GM12864 (cell line): ENCODE results near the gene CCDC61.

ENCODE experiments used
- DNase-seq: peaks from one replicate; pipeline ENCODE4 v3.0.0-alpha.2; 2011; ENCODE audit warnings: low read depth
- H3K4me3 ChIP-seq: 2 replicates; pipeline ENCODE4 v1.5.1; 2011; ENCODE audit warnings: mild to moderate bottlenecking, low read depth, low read length, control low read depth
- CTCF ChIP-seq: IDR thresholded peaks from 2 replicates; pipeline ENCODE4 v1.5.1; 2011; ENCODE audit warnings: low read depth, mild to moderate bottlenecking, moderate library complexity, low read length, control low read depth, inconsistent platforms; ENCODE audit errors: missing control alignments

CCDC61 gene

GRCh38 chr19:46030812-46031550 lies 35.7 kb downstream of the CCDC61 start:
- no peak for DNase-seq
- H3K4me3 ChIP-seq = no peak overlapping the region
- no peak for TF ChIP-seq CTCF

GRCh38 chr19:46031781-46032596 lies 36.7 kb downstream of the CCDC61 start:
- no peak for TF ChIP-seq CTCF
- DNase-seq = no peak
- H3K4me3 ChIP-seq = no peak overlapping the region

- no peak for TF ChIP-seq CTCF
- no peak overlapping the region for H3K4me3 ChIP-seq
- no peak for DNase-seq
Measured at GRCh38 chr19:46032597-46033025, 37.3 kb downstream of the CCDC61 start.

GRCh38 chr19:46033401-46033800 lies 38.1 kb downstream of the CCDC61 start:
- H3K4me3 ChIP-seq = no peak overlapping the region
- TF ChIP-seq CTCF = no peak
- DNase-seq = no peak

GRCh38 chr19:46035546-46035945 lies 40.3 kb downstream of the CCDC61 start:
- no peak overlapping the region for H3K4me3 ChIP-seq
- DNase-seq = no peak
- no peak for TF ChIP-seq CTCF

- no peak for DNase-seq
- no peak for TF ChIP-seq CTCF
Measured at GRCh38 chr19:46035986-46036743, 40.9 kb downstream of the CCDC61 start.

More at GRCh38 chr19:46035986-46036743, 40.9 kb downstream of the CCDC61 start:
- H3K4me3 ChIP-seq = no peak overlapping the region
